ENCODE measurements around the gene DDX47.

- TF ChIP-seq POLR2AphosphoS5 (IDR thresholded peaks at IDR 0.05) (no peak), CTCF (IDR thresholded peaks at IDR 0.05) (no peak), POLR2A (IDR thresholded peaks at IDR 0.05) (no peak)
These were observed 20.7 kb upstream of the DDX47 start for GRCh38 chr12:12792421-12792820.
